NOMO-1 treated with DMSO at 0.1 percent for 48 hours (cell line): ENCODE measurements around the gene HUNK.
"Not testable (repeated sequence)": the region's sequence is repeated elsewhere in the genome, so short reads cannot be mapped to it uniquely, and the experiment has no call there.

Source experiments
- DNase-seq: peaks from one replicate; lab custom pipeline; 2025; ENCODE audit not compliant: unreplicated experiment; lab: John Stamatoyannopoulos, UW

The HUNK gene

GRCh38 chr21:31872452-31873274, at the start of gene HUNK:
HUNK (plus strand) TSS chr21:31873020; CDS start chr21:31873675, 655 bp downstream.
- peak; percentile 23 for DNase-seq

- DNase-seq, result no peak
Observed at GRCh38 chr21:31829736-31830472, 42.9 kb upstream of the HUNK start.

GRCh38 chr21:31830701-31831100, 42.1 kb upstream of the HUNK start:
- DNase-seq, result no peak

- no peak for DNase-seq
Observed at GRCh38 chr21:31837041-31837440, 35.8 kb upstream of the HUNK start.

- peak; percentile 88 for DNase-seq
Observed at GRCh38 chr21:31837618-31838390, 35.0 kb upstream of the HUNK start.

GRCh38 chr21:31838586-31839355, 34.0 kb upstream of the HUNK start:
- no peak for DNase-seq

- DNase-seq, result no peak
Observed at GRCh38 chr21:31844206-31844605, 28.6 kb upstream of the HUNK start.

GRCh38 chr21:31845151-31845729, 27.6 kb upstream of the HUNK start:
- peak; percentile 67 for DNase-seq

- no peak for DNase-seq
Observed at GRCh38 chr21:31846690-31847089, 26.1 kb upstream of the HUNK start.

GRCh38 chr21:31847761-31848160, 25.1 kb upstream of the HUNK start:
- no peak for DNase-seq

- DNase-seq, result no peak
Observed at GRCh38 chr21:31848326-31848985, 24.4 kb upstream of the HUNK start.

- DNase-seq, result no peak
Observed at GRCh38 chr21:31850886-31851285, 21.9 kb upstream of the HUNK start.

- no peak for DNase-seq
Observed at GRCh38 chr21:31855180-31855579, 17.6 kb upstream of the HUNK start.

- no peak for DNase-seq
Observed at GRCh38 chr21:31857096-31857495, 15.7 kb upstream of the HUNK start.

GRCh38 chr21:31857631-31858030, 15.2 kb upstream of the HUNK start:
- not testable (repeated sequence) for DNase-seq

GRCh38 chr21:31860851-31861250, 12.0 kb upstream of the HUNK start:
- DNase-seq, result no peak

GRCh38 chr21:31862078-31862477, 10.7 kb upstream of the HUNK start:
- no peak for DNase-seq

- DNase-seq, result no peak
Observed at GRCh38 chr21:31865429-31865970, 7.3 kb upstream of the HUNK start.

GRCh38 chr21:31866077-31866511, 6.7 kb upstream of the HUNK start:
- DNase-seq, result peak; percentile 45

- no peak for DNase-seq
Observed at GRCh38 chr21:31869750-31870149, 3.1 kb upstream of the HUNK start.
